HG03469 (cell line): ENCODE measurements around the gene FBXO36.

Experiments used
- ATAC-seq: cut with Tn5 transposase; IDR thresholded peaks from one replicate; pipeline ENCODE4 v1.9.1; 2021; ENCODE audit warnings: mild to moderate bottlenecking, moderate library complexity, moderate number of reproducible peaks; ENCODE audit not compliant: unreplicated experiment

Gene FBXO36

GRCh38 chr2:230043025-230043424, 120.7 kb downstream of the FBXO36 start:
- ATAC-seq, result no peak

GRCh38 chr2:230043461-230043860, 121.2 kb downstream of the FBXO36 start:
- no peak for ATAC-seq

GRCh38 chr2:230046491-230046890, 124.2 kb downstream of the FBXO36 start:
- ATAC-seq, result no peak

- no peak for ATAC-seq
Observed at GRCh38 chr2:230048010-230048671, 125.8 kb downstream of the FBXO36 start.

- no peak for ATAC-seq
Observed at GRCh38 chr2:230050136-230050535, 127.8 kb downstream of the FBXO36 start.

- ATAC-seq, result no peak
Observed at GRCh38 chr2:230052299-230052698, 130.0 kb downstream of the FBXO36 start.

- no peak for ATAC-seq
Observed at GRCh38 chr2:230053753-230054478, 131.6 kb downstream of the FBXO36 start.

- ATAC-seq, result no peak
Observed at GRCh38 chr2:230060672-230061293, 138.5 kb downstream of the FBXO36 start.
